ENCODE data around the gene RSPH10B. TPM values are rescaled to one million over a fixed set of nuclear protein-coding genes. Genes with fewer than 3 reads are reported as not detected.
A peak's percentile ranks its signal among the peaks of the same experiment; 100 is the strongest.
"Not testable (repeated sequence)": the region's sequence is repeated elsewhere in the genome, so short reads cannot be mapped to it uniquely, and the experiment has no call there.

RSPH10B gene
- total RNA-seq, 4 donors from 2014 or later: 0.20 TPM; not detected in 3

GRCh38 chr7:6008668-6009611 lies 38.5 kb upstream of the RSPH10B start, which contains the start of the genes AIMP2 and PMS2:
Gene AIMP2 (plus strand): TSS chr7:6009272. CDS start chr7:6009364, 92 bp downstream.
Gene PMS2 (minus strand): TSS chr7:6009049. CDS start chr7:6009019, 30 bp downstream.
- Histone ChIP-seq H3K27ac (peak within 1 kb of the TSS; percentile 72 to 93 (median 89)), H3K9me3 (no peaks in the 10 kb centered on the region), H3K36me3 (peaks cover 0 to 11% (median 0%) of the 10 kb centered on the region in 3 donors), H3K4me3 (peak within 1 kb of the TSS; percentile 70 to 86 (median 76)), H3K4me1 (peaks cover 0 to 24% (median 10%) of the 10 kb centered on the region in 4 donors), H3K27me3 (no peaks in the 10 kb centered on the region)
- WGBS, 2 donors: 0 to 1% methylated on average over 60 to 68 of the region's 84 CpGs
- TF ChIP-seq EP300 (IDR thresholded peaks at IDR 0.05): peak; percentile 32 to 83
- TF ChIP-seq POLR2A (IDR thresholded peaks at IDR 0.05): peak; percentile 18 to 70
- TF ChIP-seq, protein P1, sequence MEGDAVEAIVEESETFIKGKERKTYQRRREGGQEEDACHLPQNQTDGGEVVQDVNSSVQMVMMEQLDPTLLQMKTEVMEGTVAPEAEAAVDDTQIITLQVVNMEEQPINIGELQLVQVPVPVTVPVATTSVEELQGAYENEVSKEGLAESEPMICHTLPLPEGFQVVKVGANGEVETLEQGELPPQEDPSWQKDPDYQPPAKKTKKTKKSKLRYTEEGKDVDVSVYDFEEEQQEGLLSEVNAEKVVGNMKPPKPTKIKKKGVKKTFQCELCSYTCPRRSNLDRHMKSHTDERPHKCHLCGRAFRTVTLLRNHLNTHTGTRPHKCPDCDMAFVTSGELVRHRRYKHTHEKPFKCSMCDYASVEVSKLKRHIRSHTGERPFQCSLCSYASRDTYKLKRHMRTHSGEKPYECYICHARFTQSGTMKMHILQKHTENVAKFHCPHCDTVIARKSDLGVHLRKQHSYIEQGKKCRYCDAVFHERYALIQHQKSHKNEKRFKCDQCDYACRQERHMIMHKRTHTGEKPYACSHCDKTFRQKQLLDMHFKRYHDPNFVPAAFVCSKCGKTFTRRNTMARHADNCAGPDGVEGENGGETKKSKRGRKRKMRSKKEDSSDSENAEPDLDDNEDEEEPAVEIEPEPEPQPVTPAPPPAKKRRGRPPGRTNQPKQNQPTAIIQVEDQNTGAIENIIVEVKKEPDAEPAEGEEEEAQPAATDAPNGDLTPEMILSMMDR (IDR thresholded peaks at IDR 0.05): peak in 1 of 5 experiments; percentile 16
- peak; percentile 98 to 99 for DNase-seq (ENCODE audit: low spot score in 2 of 2)

DNA sequence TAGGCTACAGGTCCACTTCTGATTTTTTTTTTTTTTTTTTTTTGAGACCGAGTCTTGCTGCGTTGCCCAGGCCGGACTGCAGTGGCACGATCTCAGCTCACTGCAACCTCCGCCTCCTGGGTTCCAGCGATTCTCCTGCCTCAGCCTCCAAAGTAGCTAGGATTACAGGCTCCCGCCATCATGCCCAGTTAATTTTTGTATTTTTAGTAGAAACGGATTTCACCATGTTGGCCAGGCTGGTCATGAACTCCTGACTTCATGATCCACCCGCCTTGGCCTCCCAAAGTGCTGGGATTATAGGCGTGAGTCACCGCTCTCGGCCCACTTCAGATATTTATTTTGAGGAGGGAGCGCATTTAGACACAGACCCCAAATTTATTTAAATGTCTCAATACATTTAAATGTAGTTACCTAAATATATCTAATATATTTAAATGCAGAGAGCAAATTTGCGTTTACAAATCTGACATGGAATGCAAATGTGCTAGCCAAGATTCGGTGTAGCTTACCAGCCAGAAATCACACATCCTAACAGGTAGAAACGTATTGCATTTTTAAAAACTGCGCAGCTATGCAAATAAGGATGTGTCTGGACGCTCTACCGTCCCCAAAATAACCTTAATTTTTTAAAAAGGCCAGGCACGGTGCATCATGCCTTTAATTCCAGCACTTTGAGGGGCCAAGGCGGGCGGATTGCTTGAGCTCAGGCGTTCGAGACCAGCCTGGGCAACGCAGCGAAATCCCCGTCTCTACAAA lies 37.5 kb upstream of the RSPH10B start:
- WGBS, 2 donors: 47% methylated on average over 27 of the region's 27 CpGs
- peak overlapping the region in 3 of 4 donors; percentile 58 to 93 (median 89) for H3K27ac ChIP-seq
- peak overlapping the region; percentile 70 to 86 (median 76) for H3K4me3 ChIP-seq
- H3K36me3 ChIP-seq: peaks cover 0 to 17% (median 0%) of the 10 kb centered on the region in 3 donors
- H3K27me3 ChIP-seq; DNase-seq (ENCODE audit: low spot score in 2 of 2); H3K9me3 ChIP-seq: not testable (repeated sequence)
- peaks cover 0 to 24% (median 10%) of the 10 kb centered on the region in 4 donors for H3K4me1 ChIP-seq

GRCh38 chr7:6007386-6007785 lies 36.9 kb upstream of the RSPH10B start:
- no peak overlapping the region for H3K4me3 ChIP-seq
- H3K4me1 ChIP-seq: peaks cover 0 to 24% (median 10%) of the 10 kb centered on the region in 4 donors
- DNase-seq (ENCODE audit: low spot score in 2 of 2): no peak
- no peak overlapping the region for H3K27ac ChIP-seq
- 72 to 86% methylated on average over 4 of the region's 4 CpGs for WGBS, 2 donors
- no peak for TF ChIP-seq POLR2A (IDR thresholded peaks at IDR 0.05)
- TF ChIP-seq, protein P1 (IDR thresholded peaks at IDR 0.05): no peak
- TF ChIP-seq EP300 (IDR thresholded peaks at IDR 0.05): no peak
- H3K9me3 ChIP-seq: no peaks in the 10 kb centered on the region
- H3K27me3 ChIP-seq: no peaks in the 10 kb centered on the region
- peaks cover 0 to 24% (median 6%) of the 10 kb centered on the region in 3 donors for H3K36me3 ChIP-seq

- Histone ChIP-seq H3K36me3 (peaks cover 0 to 89% (median 18%) of the 10 kb centered on the region in 3 donors), H3K27ac (peak overlapping the region in 1 of 4 donors; percentile 20), H3K4me1 (no peaks in the 10 kb centered on the region)
Measured at GRCh38 chr7:5997210-5997808, 26.8 kb upstream of the RSPH10B start.

GRCh38 chr7:5987061-5987460 lies 16.6 kb upstream of the RSPH10B start:
- H3K9me3 ChIP-seq; H3K27ac ChIP-seq; H3K4me3 ChIP-seq; H3K27me3 ChIP-seq; DNase-seq (ENCODE audit: low spot score in 2 of 2); H3K4me1 ChIP-seq: not testable (repeated sequence)
- H3K36me3 ChIP-seq: peaks cover 0 to 64% (median 12%) of the 10 kb centered on the region in 3 donors
- WGBS, 2 donors: 90 to 96% methylated on average over 15 of the region's 15 CpGs

More at GRCh38 chr7:5997210-5997808, 26.8 kb upstream of the RSPH10B start:
- H3K27me3 ChIP-seq: no peaks in the 10 kb centered on the region
- TF ChIP-seq, protein P1 (IDR thresholded peaks at IDR 0.05): peak; percentile 41 to 66 (median 46)
- no peak for TF ChIP-seq EP300 (IDR thresholded peaks at IDR 0.05)
- 52 to 53% methylated on average over 10 of the region's 10 CpGs for WGBS, 2 donors
- no peak overlapping the region for H3K4me3 ChIP-seq
- DNase-seq (ENCODE audit: low spot score in 2 of 2): peak in 1 of 2 donors; percentile 77
- no peaks in the 10 kb centered on the region for H3K9me3 ChIP-seq

DNA sequence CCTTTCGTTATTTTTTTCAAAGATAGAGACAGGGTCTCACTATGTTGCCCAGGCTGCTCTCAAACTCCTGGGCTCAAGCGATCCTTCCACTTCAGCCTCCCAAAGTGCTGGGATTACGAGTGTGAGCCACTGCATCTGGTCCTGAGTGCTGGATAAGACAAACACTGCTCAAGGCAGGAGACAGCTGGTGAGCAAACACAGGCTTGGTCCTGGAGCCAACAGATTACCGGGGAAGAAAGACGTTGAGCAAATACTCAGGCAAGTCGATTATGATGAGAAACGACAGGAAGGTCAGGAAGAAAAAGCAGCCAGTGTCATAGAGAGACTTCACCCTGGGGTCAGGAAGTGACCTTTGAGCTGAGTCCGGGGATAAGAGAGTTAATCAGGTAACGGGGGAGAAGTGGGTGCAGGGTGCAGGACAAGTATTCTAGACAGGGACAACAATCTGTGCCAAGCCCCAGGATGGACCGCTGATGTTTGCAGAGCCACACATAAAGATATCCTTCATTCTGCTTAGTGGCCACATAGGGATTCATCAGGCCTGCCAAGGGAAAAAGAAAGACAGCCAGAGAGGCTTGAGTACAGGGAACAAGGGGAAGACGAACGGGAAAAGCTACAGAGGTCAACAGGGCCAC lies 9.3 kb upstream of the RSPH10B start:
- H3K4me1 ChIP-seq; DNase-seq (ENCODE audit: low spot score in 2 of 2); H3K4me3 ChIP-seq; H3K27me3 ChIP-seq; H3K27ac ChIP-seq; H3K9me3 ChIP-seq: not testable (repeated sequence)
- 100% methylated on average over 3 of the region's 12 CpGs; no CpG with 5 or more reads in 1 of the 2 donors for WGBS, 2 donors
- H3K36me3 ChIP-seq: peaks cover 0 to 23% (median 0%) of the 10 kb centered on the region in 3 donors

GRCh38 chr7:5973580-5973979 lies 3.1 kb upstream of the RSPH10B start:
- not testable (repeated sequence) for H3K27me3 ChIP-seq; DNase-seq (ENCODE audit: low spot score in 2 of 2); H3K27ac ChIP-seq; H3K4me1 ChIP-seq; H3K9me3 ChIP-seq; H3K4me3 ChIP-seq
- H3K36me3 ChIP-seq: peaks cover 0 to 14% (median 0%) of the 10 kb centered on the region in 3 donors
- no CpG with 5 or more reads among the region's 8 CpGs for WGBS, 2 donors

DNA sequence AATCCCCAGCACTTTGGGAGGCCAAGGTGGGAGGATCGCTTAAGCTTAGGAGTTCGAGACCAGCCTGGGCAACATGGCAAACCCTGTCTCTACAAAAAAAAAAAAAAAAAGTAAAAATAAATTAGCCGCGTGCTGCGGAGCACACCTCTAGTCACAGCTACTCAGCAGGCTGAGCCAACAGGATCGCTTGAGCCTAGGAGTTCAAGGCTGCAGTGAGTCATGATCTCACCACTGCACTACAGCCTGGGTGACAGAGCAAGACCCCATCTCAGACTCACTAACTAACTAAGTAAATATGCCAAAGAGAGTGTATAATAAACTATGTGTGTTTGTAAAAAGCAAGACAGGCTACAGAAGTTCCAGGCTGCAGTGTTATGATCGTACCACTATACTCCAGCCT lies 6.7 kb downstream of the RSPH10B start:
- WGBS, 2 donors: 79 to 85% methylated on average over 4 to 5 of the region's 7 CpGs
- H3K36me3 ChIP-seq; DNase-seq (ENCODE audit: low spot score in 2 of 2); H3K9me3 ChIP-seq; H3K27ac ChIP-seq; H3K4me1 ChIP-seq; H3K4me3 ChIP-seq; H3K27me3 ChIP-seq: not testable (repeated sequence)
